ENCODE data around the gene FOXA1. TPM values are rescaled to one million over a fixed set of nuclear protein-coding genes. Genes with fewer than 3 reads are reported as not detected.

The FOXA1 gene
- total and polyA plus RNA-seq, 2 of the 8 experiments (the other 6 are each of a cell fraction or from before 2014, with no cell fraction given), result 0.08 to 0.20 TPM

DNA sequence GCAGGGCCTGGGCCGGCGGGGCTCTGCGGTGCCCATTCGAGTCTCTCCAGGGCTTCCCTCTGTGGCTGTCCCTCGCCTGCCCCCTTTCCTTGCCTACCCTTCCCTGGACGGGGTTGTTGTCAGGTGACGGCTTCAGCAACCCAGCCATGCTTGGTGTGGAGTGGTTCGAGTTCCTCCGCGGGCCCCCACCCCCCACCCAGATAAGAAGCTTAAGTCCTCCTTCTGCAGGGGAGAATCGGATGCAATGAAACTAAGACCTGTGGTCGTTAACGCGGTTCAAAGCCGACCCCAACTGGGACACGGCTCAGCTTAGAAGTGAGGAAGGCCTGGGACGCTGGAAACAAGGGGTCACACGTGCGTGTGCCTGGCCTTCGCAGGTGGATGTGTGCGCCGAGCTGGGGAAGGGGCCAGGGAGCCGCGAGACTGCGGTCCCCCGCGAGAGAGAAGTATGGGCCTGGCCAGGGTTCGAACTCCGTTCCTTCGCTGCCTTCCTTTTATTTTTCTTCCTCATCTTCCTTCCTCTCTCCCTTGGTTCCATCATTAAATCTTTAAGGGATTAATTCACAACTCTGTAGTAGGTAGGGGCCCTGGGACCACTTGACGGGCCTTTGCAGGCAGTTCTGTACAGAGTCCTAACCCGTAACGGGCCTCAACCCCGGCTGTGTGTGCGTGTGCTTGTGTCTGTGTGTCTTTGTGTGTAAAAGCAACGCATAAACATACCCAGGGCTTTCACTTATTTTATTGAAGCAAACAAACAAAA, 3.9 kb upstream of the FOXA1 start (continued):
- TF ChIP-seq, protein P1, sequence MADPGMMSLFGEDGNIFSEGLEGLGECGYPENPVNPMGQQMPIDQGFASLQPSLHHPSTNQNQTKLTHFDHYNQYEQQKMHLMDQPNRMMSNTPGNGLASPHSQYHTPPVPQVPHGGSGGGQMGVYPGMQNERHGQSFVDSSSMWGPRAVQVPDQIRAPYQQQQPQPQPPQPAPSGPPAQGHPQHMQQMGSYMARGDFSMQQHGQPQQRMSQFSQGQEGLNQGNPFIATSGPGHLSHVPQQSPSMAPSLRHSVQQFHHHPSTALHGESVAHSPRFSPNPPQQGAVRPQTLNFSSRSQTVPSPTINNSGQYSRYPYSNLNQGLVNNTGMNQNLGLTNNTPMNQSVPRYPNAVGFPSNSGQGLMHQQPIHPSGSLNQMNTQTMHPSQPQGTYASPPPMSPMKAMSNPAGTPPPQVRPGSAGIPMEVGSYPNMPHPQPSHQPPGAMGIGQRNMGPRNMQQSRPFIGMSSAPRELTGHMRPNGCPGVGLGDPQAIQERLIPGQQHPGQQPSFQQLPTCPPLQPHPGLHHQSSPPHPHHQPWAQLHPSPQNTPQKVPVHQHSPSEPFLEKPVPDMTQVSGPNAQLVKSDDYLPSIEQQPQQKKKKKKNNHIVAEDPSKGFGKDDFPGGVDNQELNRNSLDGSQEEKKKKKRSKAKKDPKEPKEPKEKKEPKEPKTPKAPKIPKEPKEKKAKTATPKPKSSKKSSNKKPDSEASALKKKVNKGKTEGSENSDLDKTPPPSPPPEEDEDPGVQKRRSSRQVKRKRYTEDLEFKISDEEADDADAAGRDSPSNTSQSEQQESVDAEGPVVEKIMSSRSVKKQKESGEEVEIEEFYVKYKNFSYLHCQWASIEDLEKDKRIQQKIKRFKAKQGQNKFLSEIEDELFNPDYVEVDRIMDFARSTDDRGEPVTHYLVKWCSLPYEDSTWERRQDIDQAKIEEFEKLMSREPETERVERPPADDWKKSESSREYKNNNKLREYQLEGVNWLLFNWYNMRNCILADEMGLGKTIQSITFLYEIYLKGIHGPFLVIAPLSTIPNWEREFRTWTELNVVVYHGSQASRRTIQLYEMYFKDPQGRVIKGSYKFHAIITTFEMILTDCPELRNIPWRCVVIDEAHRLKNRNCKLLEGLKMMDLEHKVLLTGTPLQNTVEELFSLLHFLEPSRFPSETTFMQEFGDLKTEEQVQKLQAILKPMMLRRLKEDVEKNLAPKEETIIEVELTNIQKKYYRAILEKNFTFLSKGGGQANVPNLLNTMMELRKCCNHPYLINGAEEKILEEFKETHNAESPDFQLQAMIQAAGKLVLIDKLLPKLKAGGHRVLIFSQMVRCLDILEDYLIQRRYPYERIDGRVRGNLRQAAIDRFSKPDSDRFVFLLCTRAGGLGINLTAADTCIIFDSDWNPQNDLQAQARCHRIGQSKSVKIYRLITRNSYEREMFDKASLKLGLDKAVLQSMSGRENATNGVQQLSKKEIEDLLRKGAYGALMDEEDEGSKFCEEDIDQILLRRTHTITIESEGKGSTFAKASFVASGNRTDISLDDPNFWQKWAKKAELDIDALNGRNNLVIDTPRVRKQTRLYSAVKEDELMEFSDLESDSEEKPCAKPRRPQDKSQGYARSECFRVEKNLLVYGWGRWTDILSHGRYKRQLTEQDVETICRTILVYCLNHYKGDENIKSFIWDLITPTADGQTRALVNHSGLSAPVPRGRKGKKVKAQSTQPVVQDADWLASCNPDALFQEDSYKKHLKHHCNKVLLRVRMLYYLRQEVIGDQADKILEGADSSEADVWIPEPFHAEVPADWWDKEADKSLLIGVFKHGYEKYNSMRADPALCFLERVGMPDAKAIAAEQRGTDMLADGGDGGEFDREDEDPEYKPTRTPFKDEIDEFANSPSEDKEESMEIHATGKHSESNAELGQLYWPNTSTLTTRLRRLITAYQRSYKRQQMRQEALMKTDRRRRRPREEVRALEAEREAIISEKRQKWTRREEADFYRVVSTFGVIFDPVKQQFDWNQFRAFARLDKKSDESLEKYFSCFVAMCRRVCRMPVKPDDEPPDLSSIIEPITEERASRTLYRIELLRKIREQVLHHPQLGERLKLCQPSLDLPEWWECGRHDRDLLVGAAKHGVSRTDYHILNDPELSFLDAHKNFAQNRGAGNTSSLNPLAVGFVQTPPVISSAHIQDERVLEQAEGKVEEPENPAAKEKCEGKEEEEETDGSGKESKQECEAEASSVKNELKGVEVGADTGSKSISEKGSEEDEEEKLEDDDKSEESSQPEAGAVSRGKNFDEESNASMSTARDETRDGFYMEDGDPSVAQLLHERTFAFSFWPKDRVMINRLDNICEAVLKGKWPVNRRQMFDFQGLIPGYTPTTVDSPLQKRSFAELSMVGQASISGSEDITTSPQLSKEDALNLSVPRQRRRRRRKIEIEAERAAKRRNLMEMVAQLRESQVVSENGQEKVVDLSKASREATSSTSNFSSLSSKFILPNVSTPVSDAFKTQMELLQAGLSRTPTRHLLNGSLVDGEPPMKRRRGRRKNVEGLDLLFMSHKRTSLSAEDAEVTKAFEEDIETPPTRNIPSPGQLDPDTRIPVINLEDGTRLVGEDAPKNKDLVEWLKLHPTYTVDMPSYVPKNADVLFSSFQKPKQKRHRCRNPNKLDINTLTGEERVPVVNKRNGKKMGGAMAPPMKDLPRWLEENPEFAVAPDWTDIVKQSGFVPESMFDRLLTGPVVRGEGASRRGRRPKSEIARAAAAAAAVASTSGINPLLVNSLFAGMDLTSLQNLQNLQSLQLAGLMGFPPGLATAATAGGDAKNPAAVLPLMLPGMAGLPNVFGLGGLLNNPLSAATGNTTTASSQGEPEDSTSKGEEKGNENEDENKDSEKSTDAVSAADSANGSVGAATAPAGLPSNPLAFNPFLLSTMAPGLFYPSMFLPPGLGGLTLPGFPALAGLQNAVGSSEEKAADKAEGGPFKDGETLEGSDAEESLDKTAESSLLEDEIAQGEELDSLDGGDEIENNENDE (IDR thresholded peaks at IDR 0.05; ENCODE audit: insufficient replicate concordance, low read length), result no peak
- TF ChIP-seq POU5F1 (IDR thresholded peaks at IDR 0.05; ENCODE audit: low read depth, low read length) (no peak), KDM4A (IDR thresholded peaks at IDR 0.05; ENCODE audit: low read depth, low read length, severe bottlenecking) (no peak), JUND (IDR thresholded peaks at IDR 0.05; ENCODE audit: low read length) (no peak), KDM5A (IDR thresholded peaks at IDR 0.05; ENCODE audit: low read length) (no peak)
- TF ChIP-seq, protein P2, sequence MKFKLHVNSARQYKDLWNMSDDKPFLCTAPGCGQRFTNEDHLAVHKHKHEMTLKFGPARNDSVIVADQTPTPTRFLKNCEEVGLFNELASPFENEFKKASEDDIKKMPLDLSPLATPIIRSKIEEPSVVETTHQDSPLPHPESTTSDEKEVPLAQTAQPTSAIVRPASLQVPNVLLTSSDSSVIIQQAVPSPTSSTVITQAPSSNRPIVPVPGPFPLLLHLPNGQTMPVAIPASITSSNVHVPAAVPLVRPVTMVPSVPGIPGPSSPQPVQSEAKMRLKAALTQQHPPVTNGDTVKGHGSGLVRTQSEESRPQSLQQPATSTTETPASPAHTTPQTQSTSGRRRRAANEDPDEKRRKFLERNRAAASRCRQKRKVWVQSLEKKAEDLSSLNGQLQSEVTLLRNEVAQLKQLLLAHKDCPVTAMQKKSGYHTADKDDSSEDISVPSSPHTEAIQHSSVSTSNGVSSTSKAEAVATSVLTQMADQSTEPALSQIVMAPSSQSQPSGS (IDR thresholded peaks at IDR 0.05; ENCODE audit: low read length), result no peak
- TF ChIP-seq, protein P3, sequence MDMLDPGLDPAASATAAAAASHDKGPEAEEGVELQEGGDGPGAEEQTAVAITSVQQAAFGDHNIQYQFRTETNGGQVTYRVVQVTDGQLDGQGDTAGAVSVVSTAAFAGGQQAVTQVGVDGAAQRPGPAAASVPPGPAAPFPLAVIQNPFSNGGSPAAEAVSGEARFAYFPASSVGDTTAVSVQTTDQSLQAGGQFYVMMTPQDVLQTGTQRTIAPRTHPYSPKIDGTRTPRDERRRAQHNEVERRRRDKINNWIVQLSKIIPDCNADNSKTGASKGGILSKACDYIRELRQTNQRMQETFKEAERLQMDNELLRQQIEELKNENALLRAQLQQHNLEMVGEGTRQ (IDR thresholded peaks at IDR 0.05; ENCODE audit: low read length), result no peak
